ENCODE data around the gene CHSY3. TPM values are rescaled to one million over a fixed set of nuclear protein-coding genes. Genes with fewer than 3 reads are reported as not detected.

Gene CHSY3
- total and polyA plus RNA-seq, 2 donors (not counting 1 experiment from before 2014, with no cell fraction given) = 0.51 to 0.99 TPM

GRCh38 chr5:129973716-129974426, 69.6 kb downstream of the CHSY3 start:
- H3K27me3 ChIP-seq (ENCODE audit: control insufficient read depth, insufficient read depth, low read length) = no peaks in the 10 kb centered on the region
- TF ChIP-seq, protein P1, sequence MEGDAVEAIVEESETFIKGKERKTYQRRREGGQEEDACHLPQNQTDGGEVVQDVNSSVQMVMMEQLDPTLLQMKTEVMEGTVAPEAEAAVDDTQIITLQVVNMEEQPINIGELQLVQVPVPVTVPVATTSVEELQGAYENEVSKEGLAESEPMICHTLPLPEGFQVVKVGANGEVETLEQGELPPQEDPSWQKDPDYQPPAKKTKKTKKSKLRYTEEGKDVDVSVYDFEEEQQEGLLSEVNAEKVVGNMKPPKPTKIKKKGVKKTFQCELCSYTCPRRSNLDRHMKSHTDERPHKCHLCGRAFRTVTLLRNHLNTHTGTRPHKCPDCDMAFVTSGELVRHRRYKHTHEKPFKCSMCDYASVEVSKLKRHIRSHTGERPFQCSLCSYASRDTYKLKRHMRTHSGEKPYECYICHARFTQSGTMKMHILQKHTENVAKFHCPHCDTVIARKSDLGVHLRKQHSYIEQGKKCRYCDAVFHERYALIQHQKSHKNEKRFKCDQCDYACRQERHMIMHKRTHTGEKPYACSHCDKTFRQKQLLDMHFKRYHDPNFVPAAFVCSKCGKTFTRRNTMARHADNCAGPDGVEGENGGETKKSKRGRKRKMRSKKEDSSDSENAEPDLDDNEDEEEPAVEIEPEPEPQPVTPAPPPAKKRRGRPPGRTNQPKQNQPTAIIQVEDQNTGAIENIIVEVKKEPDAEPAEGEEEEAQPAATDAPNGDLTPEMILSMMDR (conservative IDR thresholded peaks at IDR 0.05 in 1 of 2, IDR thresholded peaks at IDR 0.05 in 1 of 2; ENCODE audit: low read depth in 1 of 2, low read length in 2 of 2) = no peak
- TF ChIP-seq EZH2 (IDR thresholded peaks at IDR 0.05; ENCODE audit: low read length, missing control alignments) = no peak
- peak; percentile 11 to 83 for DNase-seq (ENCODE audit: low read depth in 2 of 2)
- no peaks in the 10 kb centered on the region for H3K9me3 ChIP-seq (ENCODE audit: control insufficient read depth, insufficient read depth, low read depth, low read length)
- H3K4me1 ChIP-seq (ENCODE audit: control insufficient read depth, extremely low read depth, insufficient read depth, low read length) = no peaks in the 10 kb centered on the region
- H4K20me1 ChIP-seq (ENCODE audit: control insufficient read depth, extremely low read depth, insufficient read depth, low read length) = no peaks in the 10 kb centered on the region
- no peak overlapping the region for H3K4me3 ChIP-seq (replicated peaks in 1 of 4; ENCODE audit: control extremely low read depth in 1 of 4, insufficient read depth in 1 of 4, low read depth in 3 of 4, low read length in 4 of 4)
- no peak overlapping the region for H3K4me2 ChIP-seq (ENCODE audit: extremely low read depth, insufficient read depth, low read length)
- H3K27ac ChIP-seq (ENCODE audit: insufficient read depth, low read length) = no peak overlapping the region
- no peaks in the 10 kb centered on the region for H3K36me3 ChIP-seq (ENCODE audit: control insufficient read depth, insufficient read depth, low read length)
- H3K9ac ChIP-seq (ENCODE audit: insufficient read depth, low read length) = no peak overlapping the region
- no peaks in the 10 kb centered on the region for H3K79me2 ChIP-seq (ENCODE audit: control insufficient read depth, insufficient read depth, low read length)
- H2AFZ ChIP-seq (ENCODE audit: low read length) = no peak overlapping the region

DNA sequence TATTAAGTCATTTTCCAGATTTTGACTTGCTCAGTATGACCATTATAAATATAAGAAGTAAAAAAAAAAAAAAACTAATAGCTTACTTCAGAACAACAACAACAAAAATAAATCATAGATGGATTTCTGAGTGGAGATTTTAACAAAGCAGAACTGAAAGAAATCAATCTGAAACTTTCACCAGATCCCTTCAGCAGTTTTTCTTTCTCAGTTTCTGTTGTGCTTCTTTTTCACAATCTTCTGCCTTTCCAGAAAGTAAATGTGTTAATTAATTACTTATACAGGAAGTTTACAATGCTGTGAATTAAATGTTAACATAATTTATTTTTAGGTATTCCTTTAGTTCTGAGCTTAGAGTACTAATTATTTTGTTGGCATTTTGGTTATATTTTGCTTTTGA, 73.5 kb downstream of the CHSY3 start:
- Histone ChIP-seq H3K79me2 (ENCODE audit: control insufficient read depth, insufficient read depth, low read length) (no peaks in the 10 kb centered on the region), H4K20me1 (ENCODE audit: control insufficient read depth, extremely low read depth, insufficient read depth, low read length) (no peaks in the 10 kb centered on the region), H3K27ac (ENCODE audit: insufficient read depth, low read length) (no peak overlapping the region), H2AFZ (ENCODE audit: low read length) (no peak overlapping the region), H3K27me3 (ENCODE audit: control insufficient read depth, insufficient read depth, low read length) (no peaks in the 10 kb centered on the region), H3K4me2 (ENCODE audit: extremely low read depth, insufficient read depth, low read length) (no peak overlapping the region), H3K4me1 (ENCODE audit: control insufficient read depth, extremely low read depth, insufficient read depth, low read length) (no peaks in the 10 kb centered on the region), H3K4me3 (replicated peaks in 1 of 4; ENCODE audit: control extremely low read depth in 1 of 4, insufficient read depth in 1 of 4, low read depth in 3 of 4, low read length in 4 of 4) (no peak overlapping the region), H3K36me3 (ENCODE audit: control insufficient read depth, insufficient read depth, low read length) (no peaks in the 10 kb centered on the region), H3K9ac (ENCODE audit: insufficient read depth, low read length) (no peak overlapping the region), H3K9me3 (ENCODE audit: control insufficient read depth, insufficient read depth, low read depth, low read length) (no peaks in the 10 kb centered on the region)
- TF ChIP-seq, protein P1 (conservative IDR thresholded peaks at IDR 0.05 in 1 of 2, IDR thresholded peaks at IDR 0.05 in 1 of 2; ENCODE audit: low read depth in 1 of 2, low read length in 2 of 2) = no peak
- no peak for TF ChIP-seq EZH2 (IDR thresholded peaks at IDR 0.05; ENCODE audit: low read length, missing control alignments)
- no peak for DNase-seq (ENCODE audit: low read depth in 2 of 2)

DNA sequence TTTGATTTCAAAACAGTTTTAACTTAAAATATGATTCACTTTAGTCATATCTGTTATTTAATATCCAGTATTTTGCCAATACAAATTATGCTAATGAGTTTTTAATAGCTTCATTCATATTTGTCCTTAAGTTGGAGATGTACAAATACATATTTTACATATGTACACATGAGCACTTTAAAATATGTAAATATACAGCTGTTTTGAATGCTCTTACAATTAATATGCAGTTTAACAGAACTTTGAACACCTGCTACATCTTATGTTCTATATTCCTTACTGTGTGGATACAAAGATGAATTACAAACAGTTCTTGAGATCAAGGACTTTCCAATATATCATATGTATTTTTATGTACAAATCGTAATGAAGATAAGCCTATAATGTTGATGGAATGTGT, 74.0 kb downstream of the CHSY3 start:
- no peak overlapping the region for H3K4me3 ChIP-seq (replicated peaks in 1 of 4; ENCODE audit: control extremely low read depth in 1 of 4, insufficient read depth in 1 of 4, low read depth in 3 of 4, low read length in 4 of 4)
- no peaks in the 10 kb centered on the region for H4K20me1 ChIP-seq (ENCODE audit: control insufficient read depth, extremely low read depth, insufficient read depth, low read length)
- no peak for TF ChIP-seq EZH2 (IDR thresholded peaks at IDR 0.05; ENCODE audit: low read length, missing control alignments)
- TF ChIP-seq, protein P1 (conservative IDR thresholded peaks at IDR 0.05 in 1 of 2, IDR thresholded peaks at IDR 0.05 in 1 of 2; ENCODE audit: low read depth in 1 of 2, low read length in 2 of 2) = no peak
- H3K4me1 ChIP-seq (ENCODE audit: control insufficient read depth, extremely low read depth, insufficient read depth, low read length) = no peaks in the 10 kb centered on the region
- DNase-seq (ENCODE audit: low read depth in 2 of 2) = no peak
- no peaks in the 10 kb centered on the region for H3K79me2 ChIP-seq (ENCODE audit: control insufficient read depth, insufficient read depth, low read length)
- H3K9ac ChIP-seq (ENCODE audit: insufficient read depth, low read length) = no peak overlapping the region
- no peaks in the 10 kb centered on the region for H3K27me3 ChIP-seq (ENCODE audit: control insufficient read depth, insufficient read depth, low read length)
- no peak overlapping the region for H2AFZ ChIP-seq (ENCODE audit: low read length)
- H3K4me2 ChIP-seq (ENCODE audit: extremely low read depth, insufficient read depth, low read length) = no peak overlapping the region
- H3K36me3 ChIP-seq (ENCODE audit: control insufficient read depth, insufficient read depth, low read length) = no peaks in the 10 kb centered on the region
- no peaks in the 10 kb centered on the region for H3K9me3 ChIP-seq (ENCODE audit: control insufficient read depth, insufficient read depth, low read depth, low read length)
- H3K27ac ChIP-seq (ENCODE audit: insufficient read depth, low read length) = no peak overlapping the region

Measured in fibroblast of lung (primary cell).